GM19463 (cell line): ENCODE results near the gene KLK2.

Experiments used
- ATAC-seq: cut with Tn5 transposase; IDR thresholded peaks from one replicate; pipeline ENCODE4 v1.9.1; 2021; ENCODE audit warnings: mild to moderate bottlenecking, moderate library complexity; ENCODE audit not compliant: unreplicated experiment

Gene KLK2

GRCh38 chr19:50873056-50873455, at the start of gene KLK2:
Gene KLK2, plus strand, starts transcription at chr19:50873439. Its CDS starts 35 bp downstream, at chr19:50873474.
- no peak for ATAC-seq

DNA sequence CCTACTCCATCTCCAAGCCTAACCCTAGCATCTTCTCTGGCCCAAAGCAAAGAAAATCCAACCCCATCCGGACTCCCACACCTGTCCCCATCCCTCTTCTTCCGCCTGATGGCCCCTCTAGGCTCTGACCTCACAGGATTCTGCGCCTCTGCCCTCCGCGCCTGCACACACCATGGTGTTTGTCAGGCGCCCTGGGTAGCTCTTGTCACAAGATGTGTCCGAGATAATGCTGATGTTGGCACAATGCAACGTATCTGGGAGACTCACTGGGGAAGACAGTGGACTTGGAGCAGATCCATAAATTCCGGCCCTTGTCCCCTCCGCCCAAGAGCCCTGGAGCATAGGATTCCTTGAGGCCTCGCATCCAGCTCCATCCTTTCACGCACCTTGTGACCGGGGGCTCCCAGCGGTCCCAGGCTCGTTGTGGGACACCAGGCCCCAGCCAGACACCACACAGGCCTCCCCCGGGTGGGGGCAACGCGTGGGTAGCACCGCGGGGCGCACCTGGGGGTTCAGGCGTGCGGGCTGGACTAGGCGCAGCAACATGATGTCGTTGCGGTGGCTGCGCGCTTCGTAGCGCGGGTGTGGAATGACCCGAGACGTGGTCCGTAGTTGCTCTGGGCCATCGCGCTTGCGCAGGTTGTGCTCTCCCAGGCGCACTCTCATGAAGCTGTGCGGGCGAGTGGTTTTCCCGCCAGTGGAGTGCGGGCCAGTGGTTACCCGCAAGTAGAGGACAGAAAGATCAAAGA, 46.6 kb upstream of the KLK2 start:
- no peak for ATAC-seq

DNA sequence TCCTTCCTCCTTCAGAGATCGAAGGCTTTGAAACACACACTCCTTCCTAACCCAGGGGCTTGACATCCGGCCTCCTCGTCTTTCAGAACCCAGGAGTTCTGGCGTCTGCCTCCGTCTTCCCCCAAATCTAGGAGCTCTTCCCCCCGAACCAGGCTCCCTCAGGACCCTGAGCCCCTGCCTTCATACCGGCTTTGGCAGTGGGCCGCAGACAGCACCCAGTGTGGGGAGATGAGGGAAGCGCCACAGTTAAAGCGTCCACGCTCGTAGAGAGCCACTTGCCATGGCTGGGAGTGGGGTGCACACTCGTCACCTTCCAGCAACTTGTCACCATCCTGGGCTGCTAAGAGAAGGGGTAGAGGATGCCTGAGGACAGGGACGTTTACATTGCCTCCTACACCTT, 45.8 kb upstream of the KLK2 start:
- ATAC-seq, result no peak

DNA sequence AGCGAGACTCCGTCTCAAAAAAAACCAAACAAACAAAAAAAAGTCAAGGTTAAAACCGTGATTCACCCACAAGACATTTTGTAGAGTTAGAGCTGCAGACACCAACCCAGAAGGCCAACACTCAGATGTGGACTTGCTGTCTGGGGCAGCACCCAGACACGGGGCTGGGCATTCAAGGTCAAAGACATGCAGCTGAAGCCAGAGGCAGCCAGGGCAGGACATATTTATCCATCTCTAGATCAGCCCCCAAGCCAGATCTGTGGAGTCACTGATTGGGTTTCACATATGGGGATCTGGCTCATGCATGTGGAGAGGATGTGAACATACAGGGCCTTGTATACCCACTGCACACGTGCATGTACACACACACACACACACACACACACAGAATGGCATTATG, 43.4 kb upstream of the KLK2 start:
- ATAC-seq, result no peak

- ATAC-seq, result no peak
Observed at GRCh38 chr19:50830266-50831025, 42.8 kb upstream of the KLK2 start.

DNA sequence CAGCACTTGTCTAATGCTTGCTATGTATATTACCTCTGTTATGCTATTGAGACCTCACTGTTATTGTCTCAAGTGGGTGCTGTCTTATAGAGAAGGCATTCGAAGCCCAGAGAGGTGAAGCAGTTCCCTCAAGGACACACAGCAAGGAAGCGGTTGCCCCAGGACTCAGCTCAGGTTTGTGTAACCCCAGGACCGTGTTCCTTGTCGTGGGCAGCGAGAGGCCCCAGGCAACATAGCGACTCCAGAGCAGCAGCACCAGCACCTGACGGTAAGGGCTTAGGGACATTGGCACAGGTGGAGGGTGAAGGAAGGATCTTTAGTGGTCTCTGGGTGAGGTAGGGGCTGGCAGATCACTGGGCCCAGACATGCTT, 42.2 kb upstream of the KLK2 start:
- ATAC-seq, result no peak

- no peak for ATAC-seq
Observed at GRCh38 chr19:50832666-50833065, 40.6 kb upstream of the KLK2 start.

DNA sequence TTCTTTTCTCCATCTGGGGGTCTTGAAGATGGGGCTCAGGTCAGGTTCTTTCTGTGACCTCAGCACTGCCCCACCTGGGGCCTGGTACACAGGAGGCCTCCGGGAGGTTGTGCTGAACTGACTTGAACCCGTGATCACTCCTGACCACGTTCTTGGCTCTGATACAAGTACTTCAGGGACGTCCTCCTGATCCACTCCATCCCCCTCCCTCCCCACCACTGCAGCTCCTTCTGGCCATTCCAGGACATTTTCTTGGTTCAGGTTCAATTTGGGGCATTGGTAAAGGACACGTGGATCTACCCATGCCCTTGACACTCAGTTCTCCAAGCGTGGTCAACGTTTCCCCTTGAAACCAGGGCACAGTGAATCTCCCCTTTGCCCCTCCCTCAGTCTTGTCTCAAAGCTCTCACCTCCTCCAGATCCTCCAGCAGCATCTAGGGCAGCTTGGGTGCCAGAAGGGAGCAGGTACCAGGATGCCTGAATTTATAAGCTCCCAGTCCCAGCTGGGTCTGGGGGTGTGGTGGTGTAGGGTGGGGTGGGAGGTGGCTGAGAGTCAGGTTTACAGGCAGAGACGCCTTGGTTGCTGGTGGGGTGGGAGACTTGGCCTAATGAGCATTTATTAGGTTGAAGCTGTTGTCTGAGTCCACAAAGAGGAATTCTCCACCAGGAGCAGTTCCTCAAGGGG, 40.0 kb upstream of the KLK2 start, which contains the start of gene KLK15:
Gene KLK15, minus strand, starts transcription at position 458 of the 685 bp plus-strand sequence. CDS start 2,082 bp downstream, outside the sequence.
- ATAC-seq, result no peak

DNA sequence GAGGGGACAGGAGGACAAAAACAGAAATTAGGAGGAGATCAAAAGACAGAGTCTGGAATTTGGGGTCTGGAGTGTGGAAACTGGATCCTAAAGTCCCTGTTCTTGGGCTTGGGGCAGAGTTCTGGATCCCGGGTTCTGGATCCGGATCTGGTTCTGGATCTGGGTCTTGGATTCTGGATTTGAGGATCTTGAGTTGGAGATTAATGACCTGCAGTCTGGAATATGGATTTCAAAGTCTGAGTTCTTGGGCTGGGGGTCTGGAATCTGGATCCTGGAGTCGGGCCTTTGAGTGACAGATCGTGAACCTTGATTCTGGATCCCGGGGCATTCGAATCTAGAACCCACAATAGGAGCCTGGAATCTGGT, 39.5 kb upstream of the KLK2 start:
- ATAC-seq, result no peak

DNA sequence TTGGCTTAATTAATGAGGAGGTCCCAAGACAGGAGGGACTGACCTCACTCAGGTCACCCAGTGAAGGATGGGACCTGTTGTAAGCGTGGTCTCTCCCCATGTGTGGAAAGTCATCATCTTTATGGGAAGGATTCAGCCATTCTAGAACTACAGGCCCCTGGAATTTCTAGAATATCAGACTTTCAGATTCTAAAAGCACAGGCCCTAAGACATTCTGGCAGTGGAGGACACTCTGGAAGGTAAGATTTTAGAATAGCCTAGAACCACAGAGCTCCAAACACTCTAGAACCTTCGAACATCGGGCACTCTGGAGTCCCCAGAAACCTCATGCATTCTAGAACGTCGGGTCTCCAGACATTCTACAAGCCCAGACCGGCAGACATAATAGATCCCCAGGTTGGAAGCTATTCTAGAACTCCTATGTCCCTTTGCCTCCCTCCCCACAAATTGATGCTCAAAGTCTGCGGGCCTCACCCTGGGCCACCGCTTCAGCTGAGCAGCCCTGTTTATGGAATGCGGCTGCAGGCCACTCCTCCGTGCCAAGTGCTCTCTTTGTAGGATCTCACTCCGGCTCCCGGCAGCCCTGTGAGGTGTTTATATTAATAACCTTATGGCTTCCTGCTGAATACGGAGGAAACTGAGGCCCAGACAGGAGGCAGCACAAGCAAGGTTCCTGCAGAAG, 38.0 kb upstream of the KLK2 start:
- ATAC-seq, result no peak

DNA sequence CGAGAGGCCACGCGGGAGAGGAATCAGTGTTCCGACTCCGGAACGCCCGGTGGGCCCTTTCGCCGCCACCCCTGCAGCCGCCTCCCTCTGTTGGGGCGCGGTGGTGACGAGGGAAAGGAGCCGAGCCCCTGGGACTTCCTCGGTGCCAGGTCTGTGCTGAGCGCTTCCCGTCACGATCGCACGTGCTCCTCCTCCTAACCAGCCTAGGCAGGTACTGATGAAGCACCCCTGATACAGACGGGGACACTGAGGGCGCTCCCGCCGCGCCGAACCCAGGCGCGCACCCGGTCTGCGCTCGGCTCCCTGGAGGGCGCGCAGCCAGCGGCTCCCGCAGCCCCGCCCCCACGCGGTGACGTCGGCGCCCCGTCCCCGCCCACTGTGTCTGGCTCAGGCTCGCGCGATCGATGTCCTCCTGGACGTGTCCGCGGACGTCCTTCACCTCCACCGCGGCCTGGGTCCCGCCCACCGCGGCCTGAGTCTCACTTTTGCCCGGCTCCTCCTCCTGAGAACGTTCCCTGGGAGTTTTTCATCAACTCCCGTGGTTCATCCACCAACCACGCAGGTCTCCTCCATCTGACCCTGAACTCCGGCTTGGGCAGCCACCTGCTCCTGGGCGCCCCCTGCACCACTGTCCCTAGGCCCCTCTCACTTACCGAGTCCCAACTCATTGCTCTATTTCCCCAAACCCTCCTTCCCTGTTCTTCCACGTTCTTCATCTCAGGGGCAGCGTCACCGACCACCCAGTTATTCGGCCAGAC, 37.3 kb upstream of the KLK2 start:
- ATAC-seq, result peak; percentile 79

GRCh38 chr19:50836543-50837195, 36.6 kb upstream of the KLK2 start:
- no peak for ATAC-seq

- no peak for ATAC-seq
Observed at GRCh38 chr19:50837300-50837699, 35.9 kb upstream of the KLK2 start.

DNA sequence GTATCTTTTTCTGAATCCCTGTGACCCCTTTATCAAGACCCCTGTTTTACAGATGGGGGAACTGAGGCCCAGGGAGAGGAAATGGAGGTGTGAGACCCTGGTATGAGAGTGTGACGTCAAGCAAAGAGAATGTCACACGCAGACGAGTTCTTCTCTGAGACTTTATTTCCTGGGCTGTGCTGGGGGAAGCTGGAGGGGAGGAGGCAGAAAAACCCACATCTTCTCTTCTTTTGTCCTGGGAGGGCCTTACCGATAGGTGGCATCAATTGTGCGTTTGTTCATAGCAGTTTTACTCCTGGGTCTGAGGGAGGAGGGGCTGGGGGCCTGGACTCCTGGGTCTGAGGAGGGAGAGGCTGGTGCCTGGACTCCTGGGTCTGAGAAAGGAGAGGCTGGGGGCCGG, 35.0 kb upstream of the KLK2 start:
- ATAC-seq, result no peak

- no peak for ATAC-seq
Observed at GRCh38 chr19:50839712-50840655, 33.3 kb upstream of the KLK2 start.

DNA sequence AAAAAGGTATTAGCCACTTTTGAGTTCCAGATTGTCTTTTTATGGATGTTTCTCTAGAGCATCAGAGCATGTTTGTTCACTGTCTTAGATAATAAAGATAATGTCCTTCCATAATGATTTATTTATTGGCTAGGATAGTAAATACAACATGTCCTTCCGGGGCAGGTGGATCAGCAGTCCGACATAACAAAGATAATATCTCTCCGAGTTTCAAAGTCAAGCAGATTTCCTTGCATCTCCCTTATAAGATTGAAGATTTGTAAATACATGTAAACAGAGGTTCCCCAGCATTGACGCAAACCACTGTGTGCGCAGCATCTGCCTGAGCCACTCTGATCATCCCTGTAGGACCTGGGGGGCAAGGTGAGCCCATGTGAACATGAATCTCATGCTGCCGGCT, 31.1 kb upstream of the KLK2 start:
- ATAC-seq, result no peak

DNA sequence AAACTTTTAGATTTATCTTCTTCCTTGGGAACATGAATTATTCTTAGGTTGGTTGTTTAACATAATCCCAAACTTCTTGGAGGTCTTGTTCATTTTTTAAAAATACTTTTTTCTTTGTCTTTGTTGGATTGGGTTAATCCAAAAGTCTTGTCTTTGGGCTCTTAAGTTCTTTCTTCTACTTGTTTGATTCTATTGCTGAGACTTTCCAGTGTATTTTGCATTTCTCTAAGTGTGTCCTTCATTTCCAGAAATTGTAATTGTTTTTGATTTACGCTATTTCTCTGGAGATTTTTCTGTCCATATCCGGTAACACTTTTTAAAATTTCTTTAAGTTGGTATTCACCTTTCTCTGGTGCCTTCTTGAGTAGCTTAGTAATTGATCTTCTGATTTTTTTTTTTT, 30.0 kb upstream of the KLK2 start:
- ATAC-seq, result no peak

GRCh38 chr19:50843701-50844221, 29.5 kb upstream of the KLK2 start:
- ATAC-seq, result no peak
